Lower lobe of right lung (tissue), 2 donors: ENCODE data around the gene HCN4. TPM values are rescaled to one million over a fixed set of nuclear protein-coding genes. Genes with fewer than 3 reads are reported as not detected.
A peak's percentile ranks its signal among the peaks of the same experiment; 100 is the strongest.

ENCODE experiments used
- ATAC-seq, 2 donors: fragments of 200-7000 bp; cut with Tn5 transposase; one replicate each; pipeline ENCODE4 v1.9.1; 2020 to 2022; ENCODE audit warnings: mild to moderate bottlenecking in 2 of 2, moderate library complexity in 2 of 2
- DNase-seq: peaks from one replicate; pipeline ENCODE4 v3.0.0-alpha.2; 2020
- H3K27ac ChIP-seq: fragments of 200-600 bp; one replicate; pipeline ENCODE4 v1.8.0; 2022
- H3K27me3 ChIP-seq: fragments of 200-600 bp; one replicate; pipeline ENCODE4 v1.8.0; 2022; ENCODE audit warnings: low read depth
- H3K36me3 ChIP-seq: fragments of 200-600 bp; one replicate; pipeline ENCODE4 v1.8.0; 2022; ENCODE audit warnings: mild to moderate bottlenecking
- H3K4me1 ChIP-seq: fragments of 200-600 bp; one replicate; pipeline ENCODE4 v1.8.0; 2022
- H3K4me3 ChIP-seq: fragments of 200-600 bp; one replicate; pipeline ENCODE4 v1.8.0; 2022; ENCODE audit warnings: mild to moderate bottlenecking
- H3K9me3 ChIP-seq: fragments of 200-600 bp; one replicate; pipeline ENCODE4 v1.8.0; 2022
- intact Hi-C: fragments of 100-400 bp; cut with DNase I; formaldehyde crosslinking; loops from one replicate; pipeline ENCODE4 v1.11.0; 2022
- total RNA-seq: library from RNA; stranded (reverse); fragmentation: NEBNext Ultra II Directional; extraction: Animal tissue kit (Norgen Biotek cat#: 25700); gene quantifications from one replicate; pipeline ENCODE4 v1.2.1, GENCODE V29; 2021
- TF ChIP-seq, protein P1 (sequence below): fragments of 200-600 bp; IDR thresholded peaks from one replicate; pipeline ENCODE4 v1.8.0; 2022; ENCODE audit warnings: antibody characterized with exemption, mild to moderate bottlenecking
- donor health status: DM: no; HTN: yes; CAD: no; lungs with severe emphysema.

The HCN4 gene
- total RNA-seq, 1 donor from 2014 or later = 0.18 TPM

DNA sequence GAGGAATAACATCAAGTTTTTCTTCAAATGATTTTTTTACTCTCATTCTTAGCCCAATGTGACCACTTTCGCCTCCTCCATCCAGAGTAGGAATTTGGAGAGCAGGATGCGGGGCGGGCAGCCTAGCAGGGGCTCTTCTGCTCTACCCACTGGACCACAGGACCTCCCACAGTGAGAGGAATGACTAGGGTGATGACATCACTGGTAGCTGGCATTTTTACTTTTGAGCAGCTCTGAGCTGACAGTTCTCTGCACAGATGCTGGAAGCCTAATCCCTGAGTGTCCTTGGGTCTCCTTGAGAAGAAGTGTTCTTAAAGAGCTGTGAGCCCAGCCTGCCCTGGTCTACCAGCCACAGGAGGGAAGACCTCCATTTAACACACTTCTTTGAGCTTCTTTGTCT, 1.4 kb upstream of the HCN4 start:
- intact Hi-C loops = no loop called here
- peaks cover 69% of the 10 kb centered on the region for H3K27me3 ChIP-seq
- DNase-seq (no peak), ATAC-seq (no peak)
- H3K36me3 ChIP-seq = no peaks in the 10 kb centered on the region
- no peak overlapping the region for H3K4me3 ChIP-seq
- H3K27ac ChIP-seq = no peak overlapping the region
- no peaks in the 10 kb centered on the region for H3K9me3 ChIP-seq
- no peaks in the 10 kb centered on the region for H3K4me1 ChIP-seq
- TF ChIP-seq, protein P1, sequence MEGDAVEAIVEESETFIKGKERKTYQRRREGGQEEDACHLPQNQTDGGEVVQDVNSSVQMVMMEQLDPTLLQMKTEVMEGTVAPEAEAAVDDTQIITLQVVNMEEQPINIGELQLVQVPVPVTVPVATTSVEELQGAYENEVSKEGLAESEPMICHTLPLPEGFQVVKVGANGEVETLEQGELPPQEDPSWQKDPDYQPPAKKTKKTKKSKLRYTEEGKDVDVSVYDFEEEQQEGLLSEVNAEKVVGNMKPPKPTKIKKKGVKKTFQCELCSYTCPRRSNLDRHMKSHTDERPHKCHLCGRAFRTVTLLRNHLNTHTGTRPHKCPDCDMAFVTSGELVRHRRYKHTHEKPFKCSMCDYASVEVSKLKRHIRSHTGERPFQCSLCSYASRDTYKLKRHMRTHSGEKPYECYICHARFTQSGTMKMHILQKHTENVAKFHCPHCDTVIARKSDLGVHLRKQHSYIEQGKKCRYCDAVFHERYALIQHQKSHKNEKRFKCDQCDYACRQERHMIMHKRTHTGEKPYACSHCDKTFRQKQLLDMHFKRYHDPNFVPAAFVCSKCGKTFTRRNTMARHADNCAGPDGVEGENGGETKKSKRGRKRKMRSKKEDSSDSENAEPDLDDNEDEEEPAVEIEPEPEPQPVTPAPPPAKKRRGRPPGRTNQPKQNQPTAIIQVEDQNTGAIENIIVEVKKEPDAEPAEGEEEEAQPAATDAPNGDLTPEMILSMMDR = no peak

DNA sequence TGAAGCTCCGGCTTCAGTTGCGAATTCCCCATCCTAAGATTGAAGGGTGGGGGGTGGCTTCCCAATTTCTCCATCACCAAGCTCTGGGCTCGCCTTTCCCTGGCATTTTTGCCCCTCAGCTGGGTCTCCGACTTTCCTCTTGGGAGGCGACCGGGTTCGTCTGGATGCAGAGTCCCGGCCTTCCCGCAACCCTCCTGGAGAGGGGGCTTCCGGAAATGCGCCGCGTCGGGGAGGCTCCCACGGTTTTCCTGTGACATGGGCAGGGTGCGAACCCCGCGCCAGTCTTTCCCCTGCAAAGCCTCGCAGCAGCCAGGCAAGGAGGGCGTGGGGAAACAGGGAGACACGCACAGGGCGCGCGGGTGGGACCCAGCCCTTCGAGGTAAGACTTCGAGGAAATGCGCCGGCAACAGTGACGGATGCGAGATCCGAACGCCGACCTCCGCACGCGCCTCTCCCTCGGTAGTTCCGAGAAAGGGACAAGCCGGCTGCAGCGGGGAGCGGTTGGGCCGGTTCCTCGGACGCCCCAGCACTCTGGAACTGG, 466 bp upstream of the HCN4 start:
- Histone ChIP-seq H3K27me3 (peaks cover 78% of the 10 kb centered on the region), H3K4me3 (no peak overlapping the region), H3K27ac (no peak overlapping the region), H3K9me3 (no peaks in the 10 kb centered on the region), H3K36me3 (no peaks in the 10 kb centered on the region), H3K4me1 (no peaks in the 10 kb centered on the region)
- intact Hi-C loops = no loop called here
- no peak for ATAC-seq
- TF ChIP-seq, protein P1 = no peak
- no peak for DNase-seq

DNA sequence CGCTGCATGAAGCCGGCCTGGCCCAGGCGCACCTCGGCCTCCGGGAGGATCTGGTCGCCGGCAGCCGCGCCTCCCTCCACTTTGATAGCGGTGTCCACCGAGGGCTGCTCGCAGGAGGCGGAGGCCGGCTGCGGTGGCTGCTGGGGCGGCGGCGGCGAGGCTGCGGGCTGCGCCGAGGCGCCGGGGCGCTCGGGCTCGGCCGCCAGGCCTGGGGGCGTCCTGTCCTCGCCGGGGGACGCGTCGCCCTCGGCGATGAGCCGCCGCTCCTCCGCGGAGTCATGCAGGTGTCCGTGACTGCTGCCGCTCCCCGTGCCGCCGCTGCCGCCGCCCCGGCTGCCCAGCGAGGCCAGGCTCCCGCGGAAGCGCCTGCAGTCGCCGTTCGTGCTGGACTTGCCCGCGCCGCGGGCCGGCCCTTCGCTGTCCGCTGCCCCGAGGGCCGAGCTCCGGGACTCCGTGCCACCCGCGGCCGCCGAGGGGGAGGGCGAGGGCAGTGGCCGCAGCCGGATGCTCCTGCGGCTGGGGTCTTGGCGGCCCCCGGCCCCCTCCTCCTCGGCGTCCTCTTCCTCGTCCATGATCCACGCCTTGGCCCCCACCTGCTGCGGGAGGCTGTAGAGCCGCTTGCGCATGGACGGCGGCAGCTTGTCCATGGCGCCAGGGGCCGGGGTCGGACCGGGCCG, 996 bp downstream of the HCN4 start:
- TF ChIP-seq, protein P1 = no peak
- intact Hi-C loops = no loop called here
- H3K36me3 ChIP-seq = no peaks in the 10 kb centered on the region
- DNase-seq = no peak
- H3K9me3 ChIP-seq = no peaks in the 10 kb centered on the region
- no peak overlapping the region for H3K27ac ChIP-seq
- ATAC-seq = no peak
- H3K4me3 ChIP-seq = peak overlapping the region; percentile 37
- H3K27me3 ChIP-seq = peaks cover 89% of the 10 kb centered on the region
- no peaks in the 10 kb centered on the region for H3K4me1 ChIP-seq

DNA sequence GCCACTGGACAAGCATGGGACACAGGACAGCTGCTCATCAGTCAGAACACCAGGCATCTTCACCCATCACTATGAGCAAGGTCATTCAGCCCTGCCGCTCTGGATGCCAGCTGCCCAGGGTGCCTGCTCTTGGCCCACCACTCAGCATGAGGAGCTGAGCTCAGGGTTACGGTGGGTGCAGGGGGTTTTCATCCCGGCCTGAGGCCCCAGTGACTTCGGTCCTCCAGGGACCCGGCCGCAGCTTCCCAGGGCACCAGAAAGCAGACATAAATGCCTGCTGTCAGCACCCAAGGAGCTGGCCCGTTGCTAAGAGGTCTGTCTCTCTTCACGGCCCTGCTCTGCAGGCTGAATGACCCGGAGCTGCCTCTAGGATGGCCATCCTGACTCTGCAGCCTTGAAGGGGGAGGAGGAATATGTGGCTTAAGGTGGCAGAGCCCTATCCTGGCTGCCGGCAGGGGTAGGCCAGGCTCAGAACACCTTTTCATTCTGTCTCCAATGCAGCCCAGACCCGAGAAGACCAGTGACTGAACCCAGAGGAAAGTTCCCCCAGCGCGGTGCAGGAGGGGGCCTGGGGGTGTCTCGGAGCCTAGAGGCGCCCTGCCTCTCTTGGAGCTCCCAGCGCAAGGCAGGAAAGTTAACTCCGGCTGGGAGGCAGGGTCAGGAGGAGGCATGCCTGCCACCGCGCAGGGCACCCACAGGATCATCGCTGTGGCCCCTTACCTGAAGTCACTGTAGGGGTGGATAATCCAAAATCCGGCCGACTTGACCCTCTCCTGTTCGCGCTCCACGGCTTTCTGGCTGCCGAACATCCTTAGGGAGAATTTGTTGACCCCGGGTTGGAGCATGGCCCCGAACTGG, 1.8 kb downstream of the HCN4 start:
- DNase-seq = no peak

DNA sequence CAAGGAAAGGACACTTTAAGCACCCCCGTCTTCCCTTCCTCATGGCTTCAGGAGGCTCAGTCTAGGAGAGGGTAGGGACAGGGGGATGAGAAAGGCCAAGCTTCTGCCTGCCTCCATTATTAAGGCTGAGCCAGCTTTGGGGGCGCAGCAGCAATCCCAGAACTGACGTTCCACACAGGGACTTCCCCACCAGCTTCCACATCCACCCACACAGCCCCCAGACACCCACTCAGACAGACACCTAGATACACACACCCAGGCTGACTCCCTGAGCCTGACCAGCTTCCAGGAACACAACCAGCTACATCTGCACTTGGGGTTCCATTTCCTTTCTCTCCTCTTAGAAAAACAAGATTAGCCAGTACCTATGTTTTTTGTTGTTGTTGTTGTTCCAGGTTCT, 4.7 kb downstream of the HCN4 start:
- intact Hi-C loops = no loop called here
- no peak for ATAC-seq
- DNase-seq = no peak
- no peaks in the 10 kb centered on the region for H3K36me3 ChIP-seq
- no peaks in the 10 kb centered on the region for H3K9me3 ChIP-seq
- TF ChIP-seq, protein P1 = no peak
- H3K27me3 ChIP-seq = peaks cover 67% of the 10 kb centered on the region
- H3K4me1 ChIP-seq = no peaks in the 10 kb centered on the region
- no peak overlapping the region for H3K27ac ChIP-seq
- no peak overlapping the region for H3K4me3 ChIP-seq

More for the DNA sequence above, 1.8 kb downstream of the HCN4 start:
- Histone ChIP-seq H3K4me3 (no peak overlapping the region), H3K9me3 (no peaks in the 10 kb centered on the region), H3K27ac (no peak overlapping the region), H3K27me3 (peaks cover 94% of the 10 kb centered on the region), H3K36me3 (no peaks in the 10 kb centered on the region), H3K4me1 (no peaks in the 10 kb centered on the region)
- intact Hi-C loops = no loop called here
- no peak for ATAC-seq
- TF ChIP-seq, protein P1 = no peak
